ENCODE results near the gene SLC13A1.

The SLC13A1 gene

GRCh38 chr7:123115331-123115730, 84.4 kb downstream of the SLC13A1 start:
- TF ChIP-seq SIN3A (IDR thresholded peaks at IDR 0.05; ENCODE audit: borderline replicate concordance, insufficient read depth, low read length) = no peak
- no peak for TF ChIP-seq FOXP2 (optimal IDR thresholded peaks at IDR 0.05; ENCODE audit: borderline replicate concordance, extremely low read depth, extremely low read length, insufficient read depth)
- no peak for TF ChIP-seq TAF1 (IDR thresholded peaks at IDR 0.05; ENCODE audit: borderline replicate concordance, insufficient read depth, low read length)
- TF ChIP-seq POLR2AphosphoS5 (IDR thresholded peaks at IDR 0.05; ENCODE audit: low read depth, low read length) = no peak
- TF ChIP-seq, protein P1, sequence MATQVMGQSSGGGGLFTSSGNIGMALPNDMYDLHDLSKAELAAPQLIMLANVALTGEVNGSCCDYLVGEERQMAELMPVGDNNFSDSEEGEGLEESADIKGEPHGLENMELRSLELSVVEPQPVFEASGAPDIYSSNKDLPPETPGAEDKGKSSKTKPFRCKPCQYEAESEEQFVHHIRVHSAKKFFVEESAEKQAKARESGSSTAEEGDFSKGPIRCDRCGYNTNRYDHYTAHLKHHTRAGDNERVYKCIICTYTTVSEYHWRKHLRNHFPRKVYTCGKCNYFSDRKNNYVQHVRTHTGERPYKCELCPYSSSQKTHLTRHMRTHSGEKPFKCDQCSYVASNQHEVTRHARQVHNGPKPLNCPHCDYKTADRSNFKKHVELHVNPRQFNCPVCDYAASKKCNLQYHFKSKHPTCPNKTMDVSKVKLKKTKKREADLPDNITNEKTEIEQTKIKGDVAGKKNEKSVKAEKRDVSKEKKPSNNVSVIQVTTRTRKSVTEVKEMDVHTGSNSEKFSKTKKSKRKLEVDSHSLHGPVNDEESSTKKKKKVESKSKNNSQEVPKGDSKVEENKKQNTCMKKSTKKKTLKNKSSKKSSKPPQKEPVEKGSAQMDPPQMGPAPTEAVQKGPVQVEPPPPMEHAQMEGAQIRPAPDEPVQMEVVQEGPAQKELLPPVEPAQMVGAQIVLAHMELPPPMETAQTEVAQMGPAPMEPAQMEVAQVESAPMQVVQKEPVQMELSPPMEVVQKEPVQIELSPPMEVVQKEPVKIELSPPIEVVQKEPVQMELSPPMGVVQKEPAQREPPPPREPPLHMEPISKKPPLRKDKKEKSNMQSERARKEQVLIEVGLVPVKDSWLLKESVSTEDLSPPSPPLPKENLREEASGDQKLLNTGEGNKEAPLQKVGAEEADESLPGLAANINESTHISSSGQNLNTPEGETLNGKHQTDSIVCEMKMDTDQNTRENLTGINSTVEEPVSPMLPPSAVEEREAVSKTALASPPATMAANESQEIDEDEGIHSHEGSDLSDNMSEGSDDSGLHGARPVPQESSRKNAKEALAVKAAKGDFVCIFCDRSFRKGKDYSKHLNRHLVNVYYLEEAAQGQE (IDR thresholded peaks at IDR 0.05; ENCODE audit: insufficient read depth in 1 of 2, low read depth in 2 of 2, low read length in 2 of 2) = no peak

DNA sequence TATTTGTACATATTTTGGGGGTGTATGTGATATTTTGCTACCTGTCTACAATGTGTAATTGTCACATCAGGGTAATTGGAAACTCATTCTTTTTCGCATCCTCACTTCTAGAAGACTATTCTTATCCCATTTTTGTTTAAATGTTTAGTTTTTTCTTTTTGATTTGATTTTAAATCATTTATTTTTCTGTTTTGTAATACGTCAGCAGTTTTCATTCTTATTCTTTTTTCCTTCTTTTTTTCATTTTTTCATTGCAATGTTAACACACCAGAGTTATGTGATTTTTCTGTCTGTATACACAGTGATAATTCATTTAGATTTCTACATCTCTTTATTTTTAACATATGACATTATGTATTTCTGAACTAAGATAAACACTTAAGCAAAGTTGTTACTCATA, 85.5 kb downstream of the SLC13A1 start:
- TF ChIP-seq, protein P1 (IDR thresholded peaks at IDR 0.05; ENCODE audit: insufficient read depth in 1 of 2, low read depth in 2 of 2, low read length in 2 of 2) = no peak
- no peak for TF ChIP-seq POLR2AphosphoS5 (IDR thresholded peaks at IDR 0.05; ENCODE audit: low read depth, low read length)

- TF ChIP-seq, protein P1 (IDR thresholded peaks at IDR 0.05; ENCODE audit: insufficient read depth in 1 of 2, low read depth in 2 of 2, low read length in 2 of 2) = no peak
- no peak for TF ChIP-seq POLR2AphosphoS5 (IDR thresholded peaks at IDR 0.05; ENCODE audit: low read depth, low read length)
- TF ChIP-seq SIN3A (IDR thresholded peaks at IDR 0.05; ENCODE audit: borderline replicate concordance, insufficient read depth, low read length) = no peak
- no peak for TF ChIP-seq TAF1 (IDR thresholded peaks at IDR 0.05; ENCODE audit: borderline replicate concordance, insufficient read depth, low read length)
- TF ChIP-seq FOXP2 (optimal IDR thresholded peaks at IDR 0.05; ENCODE audit: borderline replicate concordance, extremely low read depth, extremely low read length, insufficient read depth) = no peak
Observed at GRCh38 chr7:123112833-123113232, 86.9 kb downstream of the SLC13A1 start.

GRCh38 chr7:123099712-123100111, 100.1 kb downstream of the SLC13A1 start:
- TF ChIP-seq FOXP2 (optimal IDR thresholded peaks at IDR 0.05; ENCODE audit: borderline replicate concordance, extremely low read depth, extremely low read length, insufficient read depth) = no peak
- TF ChIP-seq TAF1 (IDR thresholded peaks at IDR 0.05; ENCODE audit: borderline replicate concordance, insufficient read depth, low read length) = no peak
- TF ChIP-seq SIN3A (IDR thresholded peaks at IDR 0.05; ENCODE audit: borderline replicate concordance, insufficient read depth, low read length) = no peak
- TF ChIP-seq, protein P1 (IDR thresholded peaks at IDR 0.05; ENCODE audit: insufficient read depth in 1 of 2, low read depth in 2 of 2, low read length in 2 of 2) = no peak
- TF ChIP-seq POLR2AphosphoS5 (IDR thresholded peaks at IDR 0.05; ENCODE audit: low read depth, low read length) = no peak

- no peak for TF ChIP-seq FOXP2 (optimal IDR thresholded peaks at IDR 0.05; ENCODE audit: borderline replicate concordance, extremely low read depth, extremely low read length, insufficient read depth)
- no peak for TF ChIP-seq TAF1 (IDR thresholded peaks at IDR 0.05; ENCODE audit: borderline replicate concordance, insufficient read depth, low read length)
- TF ChIP-seq SIN3A (IDR thresholded peaks at IDR 0.05; ENCODE audit: borderline replicate concordance, insufficient read depth, low read length) = no peak
- TF ChIP-seq, protein P1 (IDR thresholded peaks at IDR 0.05; ENCODE audit: insufficient read depth in 1 of 2, low read depth in 2 of 2, low read length in 2 of 2) = no peak
- TF ChIP-seq POLR2AphosphoS5 (IDR thresholded peaks at IDR 0.05; ENCODE audit: low read depth, low read length) = no peak
Observed at GRCh38 chr7:123096976-123097375, 102.8 kb downstream of the SLC13A1 start.

Data from PFSK-1 (cell line).